SK-N-SH (cell line): ENCODE measurements around the gene FBXO42.

Experiments used
- EZH2phosphoT487 ChIP-seq: fragments of 200-600 bp; sonication (generic); IDR thresholded peaks from 2 replicates; pipeline ENCODE4 v1.6.1; 2017; ENCODE audit warnings: low read depth, mixed run types, mild to moderate bottlenecking, antibody characterized with exemption, moderate library complexity, borderline replicate concordance
- POLR2AphosphoS5 ChIP-seq: IDR thresholded peaks from 2 replicates; pipeline ENCODE4 v1.6.1; 2012; ENCODE audit warnings: low read depth, low read length
- RFX5 ChIP-seq: IDR thresholded peaks from 2 replicates; pipeline ENCODE4 v1.6.1; 2012; ENCODE audit warnings: mild to moderate bottlenecking, improper control_type of control experiment, low read length
- RXRA ChIP-seq: IDR thresholded peaks from 2 replicates; pipeline ENCODE4 v1.4.0; 2012; ENCODE audit warnings: low read depth, mild to moderate bottlenecking, borderline replicate concordance
- SMC3 ChIP-seq: IDR thresholded peaks from 2 replicates; pipeline ENCODE4 v1.6.1; 2012; ENCODE audit warnings: low read depth, low read length, improper control_type of control experiment
- TAF1 ChIP-seq: IDR thresholded peaks from 2 replicates; pipeline ENCODE4 v1.6.1; 2012; ENCODE audit warnings: low read depth, mild to moderate bottlenecking, low read length, moderate library complexity, borderline replicate concordance
- TF ChIP-seq, protein P1 (sequence below): fragments of 200-600 bp; sonication (generic); IDR thresholded peaks from 2 replicates; pipeline ENCODE4 v1.6.1; 2017; ENCODE audit warnings: antibody characterized with exemption, mild to moderate bottlenecking, moderate library complexity
- TF ChIP-seq, protein P2 (sequence below): IDR thresholded peaks from 2 replicates; pipeline ENCODE4 v1.6.1; 2012; ENCODE audit warnings: mild to moderate bottlenecking, low read depth, low read length, moderate library complexity

DNA sequence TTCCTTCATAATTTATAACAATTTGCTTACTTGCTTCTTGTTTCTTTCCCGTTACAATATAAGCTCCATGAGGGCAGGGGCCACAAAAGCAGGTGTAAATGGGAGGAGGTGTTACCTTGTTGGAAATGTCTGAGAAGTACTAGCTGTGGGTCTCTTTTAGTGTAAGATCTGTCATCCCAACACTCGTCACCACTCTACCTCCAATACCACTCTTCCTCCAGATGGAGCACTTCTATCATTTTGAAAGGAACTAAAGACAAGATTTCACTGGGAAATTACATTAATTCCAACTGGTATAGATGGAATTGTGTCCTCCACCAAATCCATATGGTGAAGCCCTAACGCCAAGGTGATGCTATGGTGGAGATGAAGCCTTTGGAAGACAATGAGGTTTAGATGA, 62.3 kb downstream of the FBXO42 start:
- TF ChIP-seq, protein P1, sequence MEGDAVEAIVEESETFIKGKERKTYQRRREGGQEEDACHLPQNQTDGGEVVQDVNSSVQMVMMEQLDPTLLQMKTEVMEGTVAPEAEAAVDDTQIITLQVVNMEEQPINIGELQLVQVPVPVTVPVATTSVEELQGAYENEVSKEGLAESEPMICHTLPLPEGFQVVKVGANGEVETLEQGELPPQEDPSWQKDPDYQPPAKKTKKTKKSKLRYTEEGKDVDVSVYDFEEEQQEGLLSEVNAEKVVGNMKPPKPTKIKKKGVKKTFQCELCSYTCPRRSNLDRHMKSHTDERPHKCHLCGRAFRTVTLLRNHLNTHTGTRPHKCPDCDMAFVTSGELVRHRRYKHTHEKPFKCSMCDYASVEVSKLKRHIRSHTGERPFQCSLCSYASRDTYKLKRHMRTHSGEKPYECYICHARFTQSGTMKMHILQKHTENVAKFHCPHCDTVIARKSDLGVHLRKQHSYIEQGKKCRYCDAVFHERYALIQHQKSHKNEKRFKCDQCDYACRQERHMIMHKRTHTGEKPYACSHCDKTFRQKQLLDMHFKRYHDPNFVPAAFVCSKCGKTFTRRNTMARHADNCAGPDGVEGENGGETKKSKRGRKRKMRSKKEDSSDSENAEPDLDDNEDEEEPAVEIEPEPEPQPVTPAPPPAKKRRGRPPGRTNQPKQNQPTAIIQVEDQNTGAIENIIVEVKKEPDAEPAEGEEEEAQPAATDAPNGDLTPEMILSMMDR = no peak
- TF ChIP-seq, protein P2, sequence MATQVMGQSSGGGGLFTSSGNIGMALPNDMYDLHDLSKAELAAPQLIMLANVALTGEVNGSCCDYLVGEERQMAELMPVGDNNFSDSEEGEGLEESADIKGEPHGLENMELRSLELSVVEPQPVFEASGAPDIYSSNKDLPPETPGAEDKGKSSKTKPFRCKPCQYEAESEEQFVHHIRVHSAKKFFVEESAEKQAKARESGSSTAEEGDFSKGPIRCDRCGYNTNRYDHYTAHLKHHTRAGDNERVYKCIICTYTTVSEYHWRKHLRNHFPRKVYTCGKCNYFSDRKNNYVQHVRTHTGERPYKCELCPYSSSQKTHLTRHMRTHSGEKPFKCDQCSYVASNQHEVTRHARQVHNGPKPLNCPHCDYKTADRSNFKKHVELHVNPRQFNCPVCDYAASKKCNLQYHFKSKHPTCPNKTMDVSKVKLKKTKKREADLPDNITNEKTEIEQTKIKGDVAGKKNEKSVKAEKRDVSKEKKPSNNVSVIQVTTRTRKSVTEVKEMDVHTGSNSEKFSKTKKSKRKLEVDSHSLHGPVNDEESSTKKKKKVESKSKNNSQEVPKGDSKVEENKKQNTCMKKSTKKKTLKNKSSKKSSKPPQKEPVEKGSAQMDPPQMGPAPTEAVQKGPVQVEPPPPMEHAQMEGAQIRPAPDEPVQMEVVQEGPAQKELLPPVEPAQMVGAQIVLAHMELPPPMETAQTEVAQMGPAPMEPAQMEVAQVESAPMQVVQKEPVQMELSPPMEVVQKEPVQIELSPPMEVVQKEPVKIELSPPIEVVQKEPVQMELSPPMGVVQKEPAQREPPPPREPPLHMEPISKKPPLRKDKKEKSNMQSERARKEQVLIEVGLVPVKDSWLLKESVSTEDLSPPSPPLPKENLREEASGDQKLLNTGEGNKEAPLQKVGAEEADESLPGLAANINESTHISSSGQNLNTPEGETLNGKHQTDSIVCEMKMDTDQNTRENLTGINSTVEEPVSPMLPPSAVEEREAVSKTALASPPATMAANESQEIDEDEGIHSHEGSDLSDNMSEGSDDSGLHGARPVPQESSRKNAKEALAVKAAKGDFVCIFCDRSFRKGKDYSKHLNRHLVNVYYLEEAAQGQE = no peak
- TF ChIP-seq POLR2AphosphoS5 (no peak), SMC3 (no peak), RXRA (no peak), RFX5 (no peak), TAF1 (no peak), EZH2phosphoT487 (no peak)
